HT1080 (cell line): ENCODE measurements around the gene IRF2BP2. TPM values are rescaled to one million over a fixed set of nuclear protein-coding genes. Genes with fewer than 3 reads are reported as not detected.

Experiments
- DNase-seq: peaks from one replicate; pipeline ENCODE4 v3.0.0-alpha.2; 2015; ENCODE audit warnings: low read depth
- small RNA-seq: library from RNA; depleted of rRNA; stranded (forward); fragments of <200 nt; gene quantifications from one replicate; pipeline ENCODE3, GENCODE V24; 2014
- total RNA-seq: library from RNA; depleted of rRNA; stranded (reverse); fragments of >200 nt; shearing (Covaris generic); gene quantifications from 2 replicates; pipeline ENCODE4 v1.2.3, GENCODE V29; 2014; rRNA removed

IRF2BP2 gene
- total RNA-seq, 1 experiment from 2014 or later, result 69.6 TPM

- DNase-seq, result no peak
Observed at GRCh38 chr1:234559902-234560676, 49.9 kb downstream of the IRF2BP2 start.

GRCh38 chr1:234559152-234559901 is 50.7 kb downstream of the IRF2BP2 start:
- no peak for DNase-seq

GRCh38 chr1:234558330-234558836 is 51.6 kb downstream of the IRF2BP2 start:
- DNase-seq, result no peak

- DNase-seq, result no peak
Observed at GRCh38 chr1:234556245-234556943, 53.6 kb downstream of the IRF2BP2 start.

- no peak for DNase-seq
Observed at GRCh38 chr1:234555390-234556024, 54.5 kb downstream of the IRF2BP2 start.

- no peak for DNase-seq
Observed at GRCh38 chr1:234554698-234555311, 55.2 kb downstream of the IRF2BP2 start.

Small RNA genes within 50 kb of the gene (small RNA-seq; reads per million reads assigned to genes)
- 0.27 reads per million, percentile 24 among the genes with 10 or more reads in this experiment for gene RF00096

Other genes with a start within 250 kb of the IRF2BP2 start
- gene COA6, start 236.7 kb downstream of the IRF2BP2 start, total RNA-seq, result 88.6 and 101 TPM in 2 replicates
- 17.0 and 18.8 TPM in 2 replicates for gene TARBP1, start 131.0 kb downstream of the IRF2BP2 start, total RNA-seq